Measurements from ENCODE around the gene CES2.

The CES2 gene

GRCh38 chr16:66908116-66908515 is 27.2 kb upstream of the CES2 start (continued):
- TF ChIP-seq TSHZ2 (CRISPR knock-in tag; IDR thresholded peaks at IDR 0.05) (no peak), ZC3H10 (CRISPR knock-in tag; IDR thresholded peaks at IDR 0.05) (no peak), RARB (CRISPR knock-in tag; IDR thresholded peaks at IDR 0.05) (no peak), GLIS3 (CRISPR knock-in tag; IDR thresholded peaks at IDR 0.05) (no peak), ZNF8 (CRISPR knock-in tag; IDR thresholded peaks at IDR 0.05) (no peak), BACH2 (CRISPR knock-in tag; IDR thresholded peaks at IDR 0.05; ENCODE audit: borderline replicate concordance) (no peak)

- no peak for ATAC-seq
- TF ChIP-seq RARB (CRISPR knock-in tag; IDR thresholded peaks at IDR 0.05) (no peak), CREB5 (CRISPR knock-in tag; IDR thresholded peaks at IDR 0.05; ENCODE audit: low read depth) (no peak), ESRRG (CRISPR knock-in tag; IDR thresholded peaks at IDR 0.05) (no peak), ZFP3 (CRISPR knock-in tag; IDR thresholded peaks at IDR 0.05) (no peak), TOX (CRISPR knock-in tag; IDR thresholded peaks at IDR 0.05; ENCODE audit: borderline replicate concordance) (no peak), TSHZ2 (CRISPR knock-in tag; IDR thresholded peaks at IDR 0.05) (no peak), TCF4 (CRISPR knock-in tag; IDR thresholded peaks at IDR 0.05; ENCODE audit: borderline replicate concordance) (no peak), ARNTL (CRISPR knock-in tag; IDR thresholded peaks at IDR 0.05; ENCODE audit: borderline replicate concordance, low read depth) (no peak), ZNF8 (CRISPR knock-in tag; IDR thresholded peaks at IDR 0.05) (no peak), CSRNP3 (CRISPR knock-in tag; IDR thresholded peaks at IDR 0.05) (no peak), BACH2 (CRISPR knock-in tag; IDR thresholded peaks at IDR 0.05; ENCODE audit: borderline replicate concordance) (no peak), ZFP30 (CRISPR knock-in tag; IDR thresholded peaks at IDR 0.05) (no peak), PPARA (CRISPR knock-in tag; IDR thresholded peaks at IDR 0.05; ENCODE audit: borderline replicate concordance) (no peak), GLIS3 (CRISPR knock-in tag; IDR thresholded peaks at IDR 0.05) (no peak), ZC3H10 (CRISPR knock-in tag; IDR thresholded peaks at IDR 0.05) (no peak), ZNF565 (CRISPR knock-in tag; conservative IDR thresholded peaks at IDR 0.05; ENCODE audit: low read depth) (no peak), SNAI2 (CRISPR knock-in tag; IDR thresholded peaks at IDR 0.05) (no peak), ZNF70 (CRISPR knock-in tag; IDR thresholded peaks at IDR 0.05) (no peak), POU6F1 (CRISPR knock-in tag; IDR thresholded peaks at IDR 0.05; ENCODE audit: borderline replicate concordance, low read depth) (no peak), CSDC2 (CRISPR knock-in tag; IDR thresholded peaks at IDR 0.05) (no peak)
These were observed 26.4 kb upstream of the CES2 start for GRCh38 chr16:66908762-66909559.

All from SK-N-SH treated with all-trans-retinoic acid at 6 μM for 48 hours (cell line).